Stimulated activated CD4-positive, alpha-beta T cell treated with anti-CD3 and anti-CD28 coated beads, Interleukin-2, amount 100 ng/mL, for 4 hours (primary cell): ENCODE data around the gene GRIK3.
"Not testable (repeated sequence)": the region's sequence is repeated elsewhere in the genome, so short reads cannot be mapped to it uniquely, and the experiment has no call there.

Source experiments
- DNase-seq: peaks from one replicate; pipeline ENCODE4 v3.0.0-alpha.2; 2020; ENCODE audit warnings: low read depth

The GRIK3 gene

GRCh38 chr1:37034121-37035013 is at the start of gene GRIK3:
GRIK3 (minus strand) TSS chr1:37034515; CDS start chr1:37034108, 407 bp downstream.
- no peak for DNase-seq

DNA sequence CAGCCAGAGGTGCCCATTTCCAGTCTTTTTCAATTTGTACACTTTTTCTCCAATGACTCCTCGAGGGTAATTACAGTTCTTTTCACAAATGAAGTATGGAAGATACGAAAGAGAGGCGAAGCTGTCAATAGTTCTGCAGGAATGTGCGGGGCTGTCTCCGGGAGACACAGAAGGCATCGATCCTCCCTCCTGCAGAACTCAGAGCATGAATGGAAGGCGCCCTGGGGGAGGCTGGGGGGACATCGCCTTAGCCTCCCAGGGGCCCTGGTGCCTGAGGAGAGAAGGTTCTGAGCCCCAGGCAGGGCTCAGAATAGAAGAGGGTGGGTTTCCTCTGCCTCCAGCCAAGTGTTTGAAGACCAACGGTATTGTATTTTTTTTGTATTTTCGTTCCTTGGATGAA is 49.7 kb upstream of the GRIK3 start:
- no peak for DNase-seq

DNA sequence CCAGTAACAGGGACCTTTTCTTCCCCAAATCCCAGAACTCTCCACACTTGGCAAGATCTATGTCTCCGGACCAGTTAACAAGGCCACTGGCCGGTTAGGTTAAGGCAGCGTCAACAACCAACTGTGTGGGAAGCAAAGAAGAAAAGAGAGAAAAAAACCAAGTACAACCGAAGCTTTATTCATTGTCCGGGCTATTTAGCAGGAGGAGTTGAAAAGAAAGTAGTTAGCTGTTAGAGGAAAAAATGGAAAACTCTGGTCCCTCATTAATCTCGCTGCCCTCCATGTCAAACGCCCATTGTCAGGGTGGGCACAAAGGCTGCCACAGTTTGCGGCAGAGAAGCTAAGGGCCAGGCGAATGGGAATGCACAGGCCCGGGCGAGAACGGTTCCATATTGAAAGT is 49.3 kb upstream of the GRIK3 start:
- no peak for DNase-seq

GRCh38 chr1:37080296-37080986 is 46.1 kb upstream of the GRIK3 start:
- not testable (repeated sequence) for DNase-seq

GRCh38 chr1:37078866-37079265 is 44.6 kb upstream of the GRIK3 start:
- DNase-seq: no peak

- DNase-seq: no peak
These were observed 41.9 kb upstream of the GRIK3 start for GRCh38 chr1:37076168-37076567.

DNA sequence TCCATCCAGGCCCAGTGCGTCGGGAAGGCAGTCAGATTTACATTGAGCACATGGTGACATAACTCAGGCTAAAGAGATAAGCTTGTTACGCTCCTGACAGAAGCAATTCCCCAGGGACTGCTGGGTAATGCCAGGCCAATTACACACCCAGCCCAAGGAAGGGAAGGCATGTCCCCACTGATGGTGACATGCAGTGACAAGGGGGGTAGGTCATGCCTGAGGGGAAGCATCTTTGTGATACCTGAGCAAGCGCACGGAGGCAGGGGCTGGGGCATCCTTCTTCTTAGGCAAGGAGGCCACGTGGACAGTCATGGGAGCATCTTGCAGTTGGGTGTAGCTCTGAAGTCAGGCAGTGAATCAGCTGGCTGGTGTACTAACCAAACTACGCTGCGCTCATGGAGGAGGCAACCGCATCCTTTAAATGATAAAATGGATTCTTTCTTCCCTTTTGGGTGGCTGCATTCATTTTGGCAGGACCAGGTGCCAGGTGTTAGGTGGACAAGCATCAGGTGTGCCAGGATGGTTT is 39.6 kb upstream of the GRIK3 start:
- DNase-seq: no peak

- DNase-seq: no peak
These were observed 39.0 kb upstream of the GRIK3 start for GRCh38 chr1:37073152-37073853.

- DNase-seq: no peak
These were observed 37.5 kb upstream of the GRIK3 start for GRCh38 chr1:37071829-37072228.

DNA sequence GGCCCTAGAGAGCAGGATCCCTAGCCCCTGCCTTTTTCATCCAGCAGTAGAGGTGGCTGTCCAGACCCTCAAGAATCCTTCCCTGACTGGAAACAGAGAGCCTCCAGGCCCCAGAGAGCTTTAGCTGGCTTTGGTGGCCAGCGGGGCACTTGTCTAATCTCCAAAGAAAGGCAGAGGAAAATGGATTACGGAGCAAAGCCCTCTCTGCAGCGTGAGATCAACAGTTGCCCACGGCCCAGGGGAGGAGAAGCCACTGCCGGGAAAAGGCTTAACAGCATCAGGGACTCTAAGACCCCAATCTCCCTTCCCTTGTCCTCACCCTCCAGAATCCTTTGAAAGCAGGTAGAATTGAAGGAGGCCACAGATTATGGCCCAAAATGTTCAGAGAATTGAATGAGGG is 35.8 kb upstream of the GRIK3 start:
- no peak for DNase-seq

DNA sequence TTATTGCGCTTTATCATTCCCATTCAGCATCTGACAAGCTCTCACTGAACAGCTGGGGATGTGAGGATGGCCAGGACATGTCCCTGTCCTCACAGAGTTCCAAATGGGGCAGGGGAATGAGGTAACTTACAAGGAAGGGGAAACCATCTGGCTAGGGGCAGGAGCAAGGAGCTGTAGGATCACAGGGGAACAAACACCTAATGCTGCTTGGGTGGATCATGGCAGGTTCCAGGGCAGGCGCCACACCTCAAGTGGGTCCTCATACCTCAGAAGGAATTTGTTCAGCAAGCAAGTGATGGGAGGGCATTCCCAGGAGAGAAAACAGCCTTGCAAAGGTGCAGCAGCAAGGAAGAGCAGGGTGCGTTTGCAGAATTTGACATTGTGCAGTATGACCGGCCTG is 35.1 kb upstream of the GRIK3 start:
- no peak for DNase-seq

DNA sequence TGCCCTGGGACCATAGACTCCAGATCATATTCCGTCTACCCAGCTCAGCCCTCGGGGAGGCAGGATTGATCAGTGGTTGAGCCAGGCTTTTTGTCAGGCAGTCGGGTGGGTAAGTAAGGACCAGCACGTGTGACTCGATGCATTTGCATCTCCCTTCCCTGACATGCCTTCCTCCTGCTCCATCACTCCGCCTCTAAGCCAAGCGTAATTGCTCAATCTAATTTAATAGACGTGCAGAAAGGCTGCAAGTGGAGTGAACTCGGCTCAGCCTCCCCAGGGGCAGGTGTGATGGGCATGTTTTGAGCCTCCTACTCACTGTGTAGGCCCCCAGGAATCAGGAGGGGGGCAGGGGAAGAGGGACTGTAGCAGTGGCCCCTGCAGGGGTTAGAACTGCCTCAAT is 34.6 kb upstream of the GRIK3 start:
- no peak for DNase-seq

DNA sequence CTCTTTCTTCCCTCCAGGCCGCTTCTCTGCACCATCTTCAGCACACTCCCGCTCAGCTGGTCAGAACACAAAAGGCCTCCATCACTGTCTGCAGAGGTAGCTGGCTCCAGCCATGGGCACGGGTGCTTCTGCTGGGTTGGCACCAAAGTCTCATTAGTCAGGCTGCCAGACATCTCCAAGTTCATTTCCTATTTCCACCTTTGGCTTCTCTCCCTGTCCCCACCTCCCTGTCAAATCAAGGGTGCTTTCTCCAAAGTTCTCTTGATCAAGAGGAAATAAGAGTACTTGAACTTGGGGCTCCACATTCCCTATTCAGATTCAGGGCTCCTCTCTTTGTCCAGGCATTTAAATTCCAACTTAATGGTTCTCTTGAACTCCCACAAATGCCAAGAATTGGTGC is 33.9 kb upstream of the GRIK3 start:
- DNase-seq: no peak

DNA sequence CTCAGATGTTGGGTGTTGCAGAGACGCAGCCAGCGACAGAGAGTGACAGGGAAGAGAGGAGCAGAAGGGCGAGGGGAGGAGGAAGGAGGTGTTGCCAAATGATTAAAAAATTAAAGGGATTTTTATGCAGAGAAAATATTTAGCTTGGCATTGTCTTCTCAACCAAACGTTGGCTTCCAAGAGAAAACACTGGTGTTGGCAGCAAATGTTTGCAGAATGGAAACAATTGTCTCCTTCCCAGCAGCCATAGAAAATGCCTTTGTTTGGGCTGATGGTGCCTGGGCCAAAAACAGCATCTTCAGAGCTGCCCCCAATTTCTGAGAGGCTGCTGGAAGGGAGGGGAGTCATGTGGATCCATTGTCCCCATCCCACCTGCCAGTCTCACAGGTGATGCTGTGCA is 29.7 kb upstream of the GRIK3 start:
- no peak for DNase-seq

- DNase-seq: no peak
These were observed 25.0 kb upstream of the GRIK3 start for GRCh38 chr1:37059346-37059745.

DNA sequence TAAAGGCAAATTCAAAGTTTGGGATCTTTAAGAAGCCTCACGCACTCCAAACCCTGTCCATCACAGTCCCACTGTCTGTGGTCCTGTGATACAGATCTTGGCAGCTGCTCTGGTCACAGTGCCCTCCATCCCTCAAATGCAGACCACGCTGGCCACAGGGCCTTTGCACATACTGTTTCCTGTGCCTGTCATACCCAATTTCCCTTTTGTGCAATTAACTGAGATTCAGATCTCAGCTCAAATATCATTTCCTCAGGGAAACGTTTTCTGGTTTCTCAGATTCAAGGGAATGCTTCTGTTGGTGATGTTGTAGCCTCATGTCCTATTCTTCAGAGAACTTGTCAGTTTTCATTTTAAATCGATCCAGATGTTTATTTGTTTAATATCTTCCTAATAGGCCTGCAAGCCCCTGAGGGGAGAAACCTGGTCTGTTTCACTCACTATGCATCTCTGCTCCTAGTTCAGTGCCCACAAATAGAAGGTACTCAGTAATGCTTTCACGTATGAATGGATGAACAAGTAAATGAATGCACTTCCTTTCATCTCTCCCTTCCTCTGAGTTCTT is 24.2 kb upstream of the GRIK3 start:
- DNase-seq: no peak

DNA sequence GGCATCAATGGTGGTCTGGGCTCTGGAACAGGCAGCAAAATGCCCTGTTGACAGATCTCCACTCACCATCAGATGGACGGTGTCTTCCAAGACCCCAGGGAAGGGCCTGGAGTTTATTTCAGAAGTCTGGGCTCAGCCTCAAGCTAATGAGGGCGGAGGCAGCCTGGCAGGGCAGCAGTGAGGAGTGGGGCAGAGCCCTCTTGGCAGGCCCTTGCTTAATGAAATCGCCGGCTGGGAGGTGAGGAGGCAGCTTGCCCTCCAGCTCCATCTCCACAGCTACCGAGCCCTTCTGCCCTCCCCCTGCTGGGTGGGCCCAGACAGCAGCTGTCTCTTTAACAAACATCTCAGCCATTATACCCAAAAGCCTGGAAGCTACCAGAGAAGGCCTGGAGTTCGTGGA is 22.0 kb upstream of the GRIK3 start:
- no peak for DNase-seq

- no peak for DNase-seq
These were observed 21.3 kb upstream of the GRIK3 start for GRCh38 chr1:37055631-37056030.

GRCh38 chr1:37053173-37053572 is 18.9 kb upstream of the GRIK3 start:
- DNase-seq: no peak

GRCh38 chr1:37052120-37052519 is 17.8 kb upstream of the GRIK3 start:
- no peak for DNase-seq

- no peak for DNase-seq
These were observed 17.0 kb upstream of the GRIK3 start for GRCh38 chr1:37051346-37051745.

- no peak for DNase-seq
These were observed 13.2 kb upstream of the GRIK3 start for GRCh38 chr1:37047542-37047941.
